Upper lobe of right lung (tissue), 1 donor: ENCODE data around the gene GLI2. TPM values are rescaled to one million over a fixed set of nuclear protein-coding genes. Genes with fewer than 3 reads are reported as not detected.

ENCODE experiments used
- ATAC-seq: fragments of 200-7000 bp; cut with Tn5 transposase; one replicate; pipeline ENCODE4 v1.9.1; 2020; ENCODE audit warnings: mild to moderate bottlenecking, moderate library complexity
- DNase-seq: peaks from one replicate; pipeline ENCODE4 v3.0.0-alpha.2; 2020
- H3K27ac ChIP-seq: fragments of 200-600 bp; one replicate; pipeline ENCODE4 v1.8.0; 2022
- H3K27me3 ChIP-seq: fragments of 200-600 bp; one replicate; pipeline ENCODE4 v1.8.0; 2022; ENCODE audit warnings: mild to moderate bottlenecking
- H3K36me3 ChIP-seq: fragments of 200-600 bp; one replicate; pipeline ENCODE4 v1.8.0; 2022
- H3K4me1 ChIP-seq: fragments of 200-600 bp; one replicate; pipeline ENCODE4 v1.8.0; 2022
- H3K4me3 ChIP-seq: fragments of 200-600 bp; one replicate; pipeline ENCODE4 v1.8.0; 2022; ENCODE audit warnings: mild to moderate bottlenecking
- H3K9me3 ChIP-seq: fragments of 200-600 bp; one replicate; pipeline ENCODE4 v1.8.0; 2022
- intact Hi-C: fragments of 100-400 bp; cut with DNase I; formaldehyde crosslinking; loops from one replicate; pipeline ENCODE4 v1.11.0; 2022
- total RNA-seq: library from RNA; stranded (reverse); fragmentation: NEBNext Ultra II Directional; extraction: Animal tissue kit (Norgen Biotek cat#: 25700); gene quantifications from one replicate; pipeline ENCODE4 v1.2.1, GENCODE V29; 2021
- TF ChIP-seq, protein P1 (sequence below): fragments of 200-600 bp; IDR thresholded peaks from one replicate; pipeline ENCODE4 v1.8.0; 2022; ENCODE audit warnings: antibody characterized with exemption
- donor health status: DM: no; HTN: yes; CAD: no; lungs with severe emphysema.

GLI2 gene
- total RNA-seq, 1 donor from 2014 or later = 4.7 TPM

DNA sequence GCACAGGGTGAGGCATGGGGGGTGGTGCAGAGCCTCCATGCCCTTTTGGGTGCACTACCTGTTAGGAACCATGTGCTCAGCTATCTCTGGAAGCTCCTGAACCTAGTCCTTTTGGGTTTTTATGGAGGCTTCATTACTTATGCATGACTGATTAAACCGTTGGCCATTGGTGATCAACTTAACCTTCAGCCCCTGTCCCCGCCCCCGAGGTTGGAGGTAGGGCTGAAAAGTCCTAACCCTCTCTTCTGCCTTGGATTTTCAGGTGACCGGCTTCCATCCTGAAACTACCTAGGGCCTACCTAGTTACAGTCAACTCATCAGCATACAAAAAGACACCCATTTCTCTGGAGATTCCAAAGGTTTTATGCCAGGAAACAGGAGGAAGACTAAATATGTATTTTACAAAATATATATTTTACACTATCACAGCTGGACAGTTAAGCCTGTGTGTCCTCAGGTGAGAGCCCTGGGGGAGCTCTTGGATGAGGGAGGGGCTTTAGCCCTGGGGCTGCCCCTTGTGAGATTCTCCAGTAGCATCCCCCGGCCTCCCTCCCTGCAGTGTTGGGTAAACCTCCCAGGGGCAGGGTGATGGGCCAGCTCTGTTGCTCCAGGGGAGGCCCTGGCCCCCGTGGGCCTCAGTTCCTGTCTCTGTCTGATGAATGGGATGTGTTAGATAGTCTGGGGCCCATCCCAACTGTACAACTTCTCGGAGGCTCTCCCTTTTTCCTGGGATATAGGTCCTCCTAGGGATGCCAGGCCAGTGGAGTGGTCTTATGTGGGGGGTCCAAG lies 24.1 kb downstream of the GLI2 start:
- H3K36me3 ChIP-seq = no peaks in the 10 kb centered on the region
- no peak for ATAC-seq
- no peaks in the 10 kb centered on the region for H3K9me3 ChIP-seq
- intact Hi-C loops = no loop called here
- TF ChIP-seq, protein P1, sequence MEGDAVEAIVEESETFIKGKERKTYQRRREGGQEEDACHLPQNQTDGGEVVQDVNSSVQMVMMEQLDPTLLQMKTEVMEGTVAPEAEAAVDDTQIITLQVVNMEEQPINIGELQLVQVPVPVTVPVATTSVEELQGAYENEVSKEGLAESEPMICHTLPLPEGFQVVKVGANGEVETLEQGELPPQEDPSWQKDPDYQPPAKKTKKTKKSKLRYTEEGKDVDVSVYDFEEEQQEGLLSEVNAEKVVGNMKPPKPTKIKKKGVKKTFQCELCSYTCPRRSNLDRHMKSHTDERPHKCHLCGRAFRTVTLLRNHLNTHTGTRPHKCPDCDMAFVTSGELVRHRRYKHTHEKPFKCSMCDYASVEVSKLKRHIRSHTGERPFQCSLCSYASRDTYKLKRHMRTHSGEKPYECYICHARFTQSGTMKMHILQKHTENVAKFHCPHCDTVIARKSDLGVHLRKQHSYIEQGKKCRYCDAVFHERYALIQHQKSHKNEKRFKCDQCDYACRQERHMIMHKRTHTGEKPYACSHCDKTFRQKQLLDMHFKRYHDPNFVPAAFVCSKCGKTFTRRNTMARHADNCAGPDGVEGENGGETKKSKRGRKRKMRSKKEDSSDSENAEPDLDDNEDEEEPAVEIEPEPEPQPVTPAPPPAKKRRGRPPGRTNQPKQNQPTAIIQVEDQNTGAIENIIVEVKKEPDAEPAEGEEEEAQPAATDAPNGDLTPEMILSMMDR = no peak
- H3K4me1 ChIP-seq = peaks cover under 1% of the 10 kb centered on the region
- H3K27ac ChIP-seq = no peak overlapping the region
- no peak overlapping the region for H3K4me3 ChIP-seq
- H3K27me3 ChIP-seq = no peaks in the 10 kb centered on the region
- no peak for DNase-seq

DNA sequence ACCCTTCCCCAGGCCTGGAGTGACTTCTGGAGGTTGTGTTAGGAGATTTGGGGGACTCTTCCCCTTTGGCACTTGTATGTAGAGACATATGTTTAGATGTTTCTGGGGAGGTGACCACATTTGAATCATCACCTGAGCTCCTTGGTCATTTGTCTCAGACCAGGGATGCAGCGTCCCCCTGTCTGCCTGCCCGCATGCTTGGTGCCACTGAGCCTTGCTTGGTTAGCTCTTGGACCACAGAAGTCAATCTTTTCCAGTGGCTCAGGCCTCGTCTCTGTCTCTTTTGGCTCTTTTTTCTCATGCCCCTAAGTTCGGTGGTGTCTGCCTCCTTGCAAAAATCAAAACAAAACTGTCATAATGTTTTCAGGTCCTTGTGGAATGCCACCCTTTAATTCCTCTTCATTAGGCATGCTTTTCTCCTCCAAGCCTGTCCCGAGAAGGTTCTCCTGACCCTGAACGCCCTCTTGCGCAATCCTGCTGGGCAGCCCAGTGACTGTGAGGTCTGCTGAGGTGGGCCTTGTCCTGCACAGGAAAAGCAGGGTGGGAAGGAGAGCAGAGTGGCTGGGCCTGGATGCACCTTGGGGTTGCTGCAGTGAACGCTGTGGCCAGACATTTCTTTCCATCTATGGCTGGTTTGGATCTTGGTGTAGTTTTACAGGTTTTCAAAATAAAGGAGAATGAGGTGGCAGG lies 24.9 kb downstream of the GLI2 start:
- no peaks in the 10 kb centered on the region for H3K27me3 ChIP-seq
- peaks cover 9% of the 10 kb centered on the region for H3K4me1 ChIP-seq
- TF ChIP-seq, protein P1 = no peak
- no peak overlapping the region for H3K27ac ChIP-seq
- DNase-seq (peak; percentile 57), ATAC-seq (no peak)
- intact Hi-C loops = no loop called here
- H3K9me3 ChIP-seq = no peaks in the 10 kb centered on the region
- H3K4me3 ChIP-seq = no peak overlapping the region
- H3K36me3 ChIP-seq = no peaks in the 10 kb centered on the region

DNA sequence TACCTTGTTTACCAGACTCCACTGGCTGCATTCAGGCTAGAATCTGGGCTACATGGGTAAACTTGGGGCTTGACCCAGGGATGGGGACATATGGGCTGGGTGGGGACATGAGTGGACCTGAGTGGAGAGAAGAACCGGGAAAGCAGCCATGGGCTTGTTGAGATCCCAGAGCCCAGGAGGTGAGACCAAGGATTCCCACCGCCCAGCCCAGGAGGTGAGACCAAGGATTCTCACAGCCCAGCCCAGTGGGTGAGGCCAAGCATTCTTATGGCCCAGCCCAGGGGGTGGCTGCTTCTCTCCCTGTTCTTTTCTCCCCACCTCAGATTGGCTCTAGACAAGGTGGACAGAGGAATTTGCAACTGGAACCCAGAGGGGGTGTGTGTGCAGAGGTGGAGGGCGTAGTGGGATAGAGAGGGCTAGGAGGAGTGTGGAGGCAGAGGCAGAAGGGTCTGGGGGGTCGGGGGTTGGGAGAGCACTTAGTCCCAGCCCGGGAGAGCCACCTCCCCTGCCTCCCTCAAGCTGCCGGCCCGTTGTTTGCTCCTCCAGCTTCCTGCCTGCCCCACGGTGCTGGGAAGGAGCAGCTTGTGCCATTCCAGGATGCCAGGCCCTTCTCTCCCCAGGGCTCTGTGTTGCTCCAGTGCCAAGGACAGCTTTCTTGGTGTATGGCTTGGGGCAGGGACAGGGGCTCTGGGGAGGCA lies 25.6 kb downstream of the GLI2 start:
- H3K4me1 ChIP-seq = peaks cover 9% of the 10 kb centered on the region
- intact Hi-C loops = no loop called here
- DNase-seq (peak; percentile 49), ATAC-seq (no peak)
- TF ChIP-seq, protein P1 = no peak
- H3K4me3 ChIP-seq = no peak overlapping the region
- no peaks in the 10 kb centered on the region for H3K27me3 ChIP-seq
- no peaks in the 10 kb centered on the region for H3K36me3 ChIP-seq
- no peaks in the 10 kb centered on the region for H3K9me3 ChIP-seq
- no peak overlapping the region for H3K27ac ChIP-seq

GRCh38 chr2:120761911-120762310 lies 26.2 kb downstream of the GLI2 start:
- ATAC-seq (no peak), DNase-seq (peak; percentile 38)
- H3K4me1 ChIP-seq = peaks cover 9% of the 10 kb centered on the region
- TF ChIP-seq, protein P1 = no peak
- H3K4me3 ChIP-seq = no peak overlapping the region
- no peaks in the 10 kb centered on the region for H3K9me3 ChIP-seq
- no peaks in the 10 kb centered on the region for H3K36me3 ChIP-seq
- no peaks in the 10 kb centered on the region for H3K27me3 ChIP-seq
- H3K27ac ChIP-seq = no peak overlapping the region
- intact Hi-C loops = no loop called here

- ATAC-seq (no peak), DNase-seq (peak; percentile 34)
- H3K27me3 ChIP-seq = no peaks in the 10 kb centered on the region
- H3K4me1 ChIP-seq = peaks cover 9% of the 10 kb centered on the region
- H3K4me3 ChIP-seq = no peak overlapping the region
- intact Hi-C loops = no loop called here
- no peak overlapping the region for H3K27ac ChIP-seq
- H3K36me3 ChIP-seq = no peaks in the 10 kb centered on the region
- no peaks in the 10 kb centered on the region for H3K9me3 ChIP-seq
- TF ChIP-seq, protein P1 = no peak
These were observed 26.8 kb downstream of the GLI2 start for GRCh38 chr2:120762341-120763061.
